Esophagus squamous epithelium (tissue), 4 donors: ENCODE measurements around the gene PLA2G2C.

Source experiments
- POLR2A ChIP-seq, 4 donors: fragments of 450-650 bp; IDR thresholded peaks; one replicate each; pipeline ENCODE4 v1.6.1; 2017; ENCODE audit warnings: antibody characterized with exemption in 4 of 4, mild to moderate bottlenecking in 4 of 4, moderate library complexity in 3 of 4
- TF ChIP-seq, protein P1 (sequence below), 6 experiments: fragments of 450-650 bp in 4 of 6; fragments of 200-600 bp in 2 of 6; sonication (generic) in 2 of 6; IDR thresholded peaks; one replicate each; pipeline ENCODE4 v1.5.1; 2016 to 2019; ENCODE audit warnings: antibody characterized with exemption in 6 of 6, mild to moderate bottlenecking in 4 of 6, moderate library complexity in 4 of 6

DNA sequence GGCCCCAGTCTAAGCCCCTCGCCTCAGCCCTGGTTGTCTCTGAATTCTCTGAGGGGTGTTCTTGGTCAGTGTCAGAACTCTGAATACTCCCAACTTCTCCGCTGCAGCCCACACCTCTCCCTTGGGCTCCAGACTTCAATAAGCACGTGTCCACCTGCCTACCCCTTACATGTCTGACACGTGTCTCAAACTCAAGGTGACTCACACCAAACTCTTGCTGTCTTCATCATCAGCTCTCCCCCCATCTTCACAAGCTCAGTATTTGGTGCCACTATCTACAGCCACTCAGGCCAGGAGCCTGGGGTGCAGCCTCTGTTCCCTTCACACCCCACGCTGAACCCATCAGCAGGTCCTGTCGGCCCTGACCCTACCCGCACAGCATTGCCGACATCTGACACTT lies 19.2 kb downstream of the PLA2G2C start:
- TF ChIP-seq, protein P1, sequence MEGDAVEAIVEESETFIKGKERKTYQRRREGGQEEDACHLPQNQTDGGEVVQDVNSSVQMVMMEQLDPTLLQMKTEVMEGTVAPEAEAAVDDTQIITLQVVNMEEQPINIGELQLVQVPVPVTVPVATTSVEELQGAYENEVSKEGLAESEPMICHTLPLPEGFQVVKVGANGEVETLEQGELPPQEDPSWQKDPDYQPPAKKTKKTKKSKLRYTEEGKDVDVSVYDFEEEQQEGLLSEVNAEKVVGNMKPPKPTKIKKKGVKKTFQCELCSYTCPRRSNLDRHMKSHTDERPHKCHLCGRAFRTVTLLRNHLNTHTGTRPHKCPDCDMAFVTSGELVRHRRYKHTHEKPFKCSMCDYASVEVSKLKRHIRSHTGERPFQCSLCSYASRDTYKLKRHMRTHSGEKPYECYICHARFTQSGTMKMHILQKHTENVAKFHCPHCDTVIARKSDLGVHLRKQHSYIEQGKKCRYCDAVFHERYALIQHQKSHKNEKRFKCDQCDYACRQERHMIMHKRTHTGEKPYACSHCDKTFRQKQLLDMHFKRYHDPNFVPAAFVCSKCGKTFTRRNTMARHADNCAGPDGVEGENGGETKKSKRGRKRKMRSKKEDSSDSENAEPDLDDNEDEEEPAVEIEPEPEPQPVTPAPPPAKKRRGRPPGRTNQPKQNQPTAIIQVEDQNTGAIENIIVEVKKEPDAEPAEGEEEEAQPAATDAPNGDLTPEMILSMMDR (IDR thresholded peaks at IDR 0.05): no peak
- no peak for TF ChIP-seq POLR2A (IDR thresholded peaks at IDR 0.05)
